HG02763 (cell line): ENCODE data around the gene PIK3C2G.
"Not testable (repeated sequence)": the region's sequence is repeated elsewhere in the genome, so short reads cannot be mapped to it uniquely, and the experiment has no call there.

Experiments used
- ATAC-seq: cut with Tn5 transposase; IDR thresholded peaks from one replicate; pipeline ENCODE4 v1.9.1; 2021; ENCODE audit warnings: mild to moderate bottlenecking, moderate library complexity; ENCODE audit not compliant: unreplicated experiment

Gene PIK3C2G

GRCh38 chr12:18462442-18462841, 201.1 kb downstream of the PIK3C2G start:
- ATAC-seq = no peak

- no peak for ATAC-seq
Measured at GRCh38 chr12:18467620-18468245, 206.4 kb downstream of the PIK3C2G start.

GRCh38 chr12:18468246-18469075, 207.1 kb downstream of the PIK3C2G start:
- ATAC-seq = no peak

GRCh38 chr12:18470251-18470650, 208.9 kb downstream of the PIK3C2G start:
- ATAC-seq = no peak

- ATAC-seq = no peak
Measured at GRCh38 chr12:18472304-18472703, 211.0 kb downstream of the PIK3C2G start.

- no peak for ATAC-seq
Measured at GRCh38 chr12:18472806-18473205, 211.5 kb downstream of the PIK3C2G start.

- ATAC-seq = no peak
Measured at GRCh38 chr12:18476861-18477260, 215.5 kb downstream of the PIK3C2G start.

- no peak for ATAC-seq
Measured at GRCh38 chr12:18479256-18479655, 217.9 kb downstream of the PIK3C2G start.

- ATAC-seq = no peak
Measured at GRCh38 chr12:18482601-18483120, 221.3 kb downstream of the PIK3C2G start.

GRCh38 chr12:18483698-18484325, 222.5 kb downstream of the PIK3C2G start:
- ATAC-seq = no peak

- no peak for ATAC-seq
Measured at GRCh38 chr12:18486036-18486435, 224.7 kb downstream of the PIK3C2G start.

GRCh38 chr12:18487509-18487908, 226.2 kb downstream of the PIK3C2G start:
- ATAC-seq = no peak

- no peak for ATAC-seq
Measured at GRCh38 chr12:18492372-18493025, 231.2 kb downstream of the PIK3C2G start.

GRCh38 chr12:18496156-18496555, 234.8 kb downstream of the PIK3C2G start:
- no peak for ATAC-seq

- ATAC-seq = not testable (repeated sequence)
Measured at GRCh38 chr12:18500160-18500574, 238.8 kb downstream of the PIK3C2G start.

- ATAC-seq = not testable (repeated sequence)
Measured at GRCh38 chr12:18500736-18501135, 239.4 kb downstream of the PIK3C2G start.

- no peak for ATAC-seq
Measured at GRCh38 chr12:18502422-18502968, 241.2 kb downstream of the PIK3C2G start.

GRCh38 chr12:18521461-18521860, 260.1 kb downstream of the PIK3C2G start:
- ATAC-seq = no peak

- ATAC-seq = no peak
Measured at GRCh38 chr12:18522806-18523205, 261.5 kb downstream of the PIK3C2G start.

- not testable (repeated sequence) for ATAC-seq
Measured at GRCh38 chr12:18542497-18542896, 281.2 kb downstream of the PIK3C2G start.

GRCh38 chr12:18546399-18546798, 285.1 kb downstream of the PIK3C2G start:
- no peak for ATAC-seq
